Natural killer cell (primary cell): Measurements from ENCODE around the gene HIP1. TPM values are rescaled to one million over a fixed set of nuclear protein-coding genes. Genes with fewer than 3 reads are reported as not detected.
A peak's percentile ranks its signal among the peaks of the same experiment; 100 is the strongest.
"Not testable (repeated sequence)": the region's sequence is repeated elsewhere in the genome, so short reads cannot be mapped to it uniquely, and the experiment has no call there.

Experiments used
- ATAC-seq, 3 donors: fragments of 150-1000 bp in 2 of 3; fragments of 200-7000 bp in 1 of 3; cut with Tn5 transposase; 1 replicate in 1 of 3; 2 replicates in 2 of 3; pipeline ENCODE4 v1.10.0; 2021; ENCODE audit warnings: mild to moderate bottlenecking in 2 of 3, moderate library complexity in 2 of 3
- DNase-seq, 2 donors: peaks; one replicate each; pipeline versions ENCODE4 v3.0.0 to v3.0.0-alpha.2; 2013 to 2021; ENCODE audit warnings: mixed read lengths in 1 of 2
- H3K27ac ChIP-seq: one replicate; pipeline ENCODE4 v1.5.1; 2013; ENCODE audit warnings: mild to moderate bottlenecking, low read length
- H3K27me3 ChIP-seq: one replicate; pipeline ENCODE4 v1.6.1; 2013; ENCODE audit warnings: low read length; ENCODE audit not compliant: control insufficient read depth, insufficient read depth
- H3K36me3 ChIP-seq: one replicate; pipeline ENCODE4 v1.6.1; 2013; ENCODE audit warnings: low read length; ENCODE audit not compliant: control insufficient read depth, insufficient read depth
- H3K4me1 ChIP-seq: one replicate; pipeline ENCODE4 v1.6.1; 2013; ENCODE audit warnings: low read length; ENCODE audit not compliant: control insufficient read depth, insufficient read depth
- H3K4me3 ChIP-seq: one replicate; pipeline ENCODE4 v1.5.1; 2013; ENCODE audit warnings: low read length
- H3K9me3 ChIP-seq: one replicate; pipeline ENCODE4 v1.6.1; 2013; ENCODE audit warnings: low read length; ENCODE audit not compliant: control insufficient read depth, insufficient read depth
- H3K27ac Mint-ChIP-seq, 2 donors: one replicate each; pipeline ENCODE4 v1.8.0; 2022; ENCODE audit warnings: mild to moderate bottlenecking in 2 of 2, mixed read lengths in 2 of 2, moderate library complexity in 1 of 2
- H3K27me3 Mint-ChIP-seq, 2 donors: one replicate each; pipeline ENCODE4 v1.8.0; 2022; ENCODE audit warnings: low read depth in 2 of 2, mixed read lengths in 2 of 2
- H3K36me3 Mint-ChIP-seq: one replicate; pipeline ENCODE4 v1.8.0; 2022; ENCODE audit warnings: mixed read lengths
- H3K4me1 Mint-ChIP-seq, 2 donors: one replicate each; pipeline ENCODE4 v1.8.0; 2022; ENCODE audit warnings: mixed read lengths in 2 of 2
- H3K4me3 Mint-ChIP-seq: one replicate; pipeline ENCODE4 v1.8.0; 2022; ENCODE audit warnings: mild to moderate bottlenecking, moderate library complexity, mixed read lengths
- H3K9me3 Mint-ChIP-seq, 2 donors: one replicate each; pipeline ENCODE4 v1.8.0; 2022; ENCODE audit warnings: mixed read lengths in 2 of 2
- WGBS: methylation state at CpG from one replicate; pipeline ENCODE4 v1.1.7; 2013; ENCODE audit warnings: missing lambda C conversion rate; ENCODE audit not compliant: insufficient coverage; 5-methylcytosine and 5-hydroxymethylcytosine counted together
- intact Hi-C: fragments of 100-400 bp; cut with micrococcal nuclease; formaldehyde crosslinking; loops from one replicate; pipeline ENCODE4 v1.14.2; 2022
- total RNA-seq, 4 donors: library from RNA; stranded (reverse); fragments of 120-200 nt in 1 of 4; gene quantifications; one replicate each; pipeline versions ENCODE4 v1.2.3 to v1.2.4, GENCODE V29; 2013 to 2022
- TF ChIP-seq, protein P1 (sequence below): fragments of 200-600 bp; IDR thresholded peaks from one replicate; pipeline ENCODE4 v1.8.0; 2022; ENCODE audit warnings: antibody characterized with exemption

Gene HIP1
- total RNA-seq, 3 donors from 2014 or later (not counting 1 experiment from before 2014, with no cell fraction given), result 17.1 to 27.9 (median 23.1) TPM

DNA sequence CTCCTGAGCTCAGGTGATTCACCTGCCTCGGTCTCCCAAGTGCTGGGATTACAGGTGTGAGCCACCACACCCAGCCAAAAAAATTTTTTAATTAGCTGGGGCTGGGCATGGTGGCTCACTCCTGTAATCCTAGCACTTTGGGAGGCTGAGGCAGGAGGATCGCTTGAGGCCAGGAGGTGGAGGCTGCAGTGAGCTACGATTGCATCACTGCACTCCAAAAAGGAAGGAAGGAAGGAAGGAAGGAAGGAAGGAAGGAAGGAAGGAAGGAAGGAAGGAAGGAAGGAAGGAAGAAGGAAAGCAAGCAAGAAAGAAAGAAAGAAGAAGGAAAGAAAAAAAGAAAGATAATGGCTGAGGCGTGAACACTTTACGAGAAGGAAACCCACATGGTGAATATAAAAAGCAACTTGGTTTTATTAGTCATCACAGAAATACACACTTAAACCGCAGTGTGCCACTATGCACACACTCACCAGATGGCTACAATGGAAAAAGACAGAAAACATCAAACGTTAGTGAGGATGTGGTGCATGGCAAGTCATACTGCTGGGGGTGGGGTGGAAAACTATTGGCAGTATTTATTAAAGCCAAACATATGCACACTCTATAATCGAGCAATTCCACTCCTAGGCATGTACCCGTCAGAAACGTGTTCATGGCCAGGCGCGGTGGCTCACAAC, 37.7 kb upstream of the HIP1 start:
- peak overlapping the region; percentile 51 for H3K4me3 Mint-ChIP-seq
- H3K36me3 Mint-ChIP-seq, result no peaks in the 10 kb centered on the region
- no peaks in the 10 kb centered on the region for H3K9me3 ChIP-seq
- intact Hi-C loops, result loop anchor here (1.0 kb wide), 1 partner anchor 48 kb away; no protein-coding TSS in a partner anchor
- H3K27me3 ChIP-seq, result no peaks in the 10 kb centered on the region
- peak overlapping the region; percentile 16 for H3K27ac ChIP-seq
- no peaks in the 10 kb centered on the region for H3K36me3 ChIP-seq
- DNase-seq (peak; percentile 30 to 67), ATAC-seq (peak; percentile 75 to 92 (median 91))
- H3K4me3 ChIP-seq, result no peak overlapping the region
- H3K4me1 ChIP-seq, result peaks cover 20% of the 10 kb centered on the region
- H3K9me3 Mint-ChIP-seq, result no peaks in the 10 kb centered on the region
- TF ChIP-seq, protein P1, sequence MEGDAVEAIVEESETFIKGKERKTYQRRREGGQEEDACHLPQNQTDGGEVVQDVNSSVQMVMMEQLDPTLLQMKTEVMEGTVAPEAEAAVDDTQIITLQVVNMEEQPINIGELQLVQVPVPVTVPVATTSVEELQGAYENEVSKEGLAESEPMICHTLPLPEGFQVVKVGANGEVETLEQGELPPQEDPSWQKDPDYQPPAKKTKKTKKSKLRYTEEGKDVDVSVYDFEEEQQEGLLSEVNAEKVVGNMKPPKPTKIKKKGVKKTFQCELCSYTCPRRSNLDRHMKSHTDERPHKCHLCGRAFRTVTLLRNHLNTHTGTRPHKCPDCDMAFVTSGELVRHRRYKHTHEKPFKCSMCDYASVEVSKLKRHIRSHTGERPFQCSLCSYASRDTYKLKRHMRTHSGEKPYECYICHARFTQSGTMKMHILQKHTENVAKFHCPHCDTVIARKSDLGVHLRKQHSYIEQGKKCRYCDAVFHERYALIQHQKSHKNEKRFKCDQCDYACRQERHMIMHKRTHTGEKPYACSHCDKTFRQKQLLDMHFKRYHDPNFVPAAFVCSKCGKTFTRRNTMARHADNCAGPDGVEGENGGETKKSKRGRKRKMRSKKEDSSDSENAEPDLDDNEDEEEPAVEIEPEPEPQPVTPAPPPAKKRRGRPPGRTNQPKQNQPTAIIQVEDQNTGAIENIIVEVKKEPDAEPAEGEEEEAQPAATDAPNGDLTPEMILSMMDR, result no peak
- 54% methylated on average over 9 of the region's 12 CpGs for WGBS
- H3K4me1 Mint-ChIP-seq, result peaks cover 18 to 34% of the 10 kb centered on the region in 2 donors
- H3K27me3 Mint-ChIP-seq, result peaks cover 0 to 9% of the 10 kb centered on the region in 2 donors
- peak overlapping the region; percentile 63 to 82 for H3K27ac Mint-ChIP-seq

DNA sequence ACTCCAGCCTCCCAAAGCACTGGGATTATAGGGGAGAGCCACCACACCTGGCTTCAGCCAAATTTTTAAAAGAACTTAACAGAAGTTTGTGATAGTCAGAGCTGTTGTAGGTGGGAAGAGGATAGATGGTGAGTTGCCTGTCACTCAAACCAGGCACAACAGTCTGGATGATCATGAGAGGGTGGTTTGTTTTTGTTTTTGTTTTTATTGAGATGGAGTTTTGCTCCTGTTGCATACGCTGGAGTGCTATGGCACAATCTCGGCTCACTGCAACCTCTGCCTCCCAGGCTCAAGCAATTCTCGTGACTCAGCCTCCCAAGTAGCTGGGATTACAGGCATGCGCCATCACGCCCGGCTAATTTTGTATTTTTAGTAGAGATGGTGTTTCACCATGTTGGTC, 35.2 kb upstream of the HIP1 start:
- H3K36me3 ChIP-seq, H3K27me3 Mint-ChIP-seq, H3K9me3 ChIP-seq, H3K27ac ChIP-seq, intact Hi-C loops, DNase-seq, H3K4me3 Mint-ChIP-seq, H3K27ac Mint-ChIP-seq, H3K36me3 Mint-ChIP-seq, H3K4me3 ChIP-seq, ATAC-seq, H3K9me3 Mint-ChIP-seq, H3K27me3 ChIP-seq: not testable (repeated sequence)
- H3K4me1 Mint-ChIP-seq, result peaks cover 18 to 19% of the 10 kb centered on the region in 2 donors
- 96% methylated on average over 5 of the region's 6 CpGs for WGBS
- peaks cover 20% of the 10 kb centered on the region for H3K4me1 ChIP-seq

DNA sequence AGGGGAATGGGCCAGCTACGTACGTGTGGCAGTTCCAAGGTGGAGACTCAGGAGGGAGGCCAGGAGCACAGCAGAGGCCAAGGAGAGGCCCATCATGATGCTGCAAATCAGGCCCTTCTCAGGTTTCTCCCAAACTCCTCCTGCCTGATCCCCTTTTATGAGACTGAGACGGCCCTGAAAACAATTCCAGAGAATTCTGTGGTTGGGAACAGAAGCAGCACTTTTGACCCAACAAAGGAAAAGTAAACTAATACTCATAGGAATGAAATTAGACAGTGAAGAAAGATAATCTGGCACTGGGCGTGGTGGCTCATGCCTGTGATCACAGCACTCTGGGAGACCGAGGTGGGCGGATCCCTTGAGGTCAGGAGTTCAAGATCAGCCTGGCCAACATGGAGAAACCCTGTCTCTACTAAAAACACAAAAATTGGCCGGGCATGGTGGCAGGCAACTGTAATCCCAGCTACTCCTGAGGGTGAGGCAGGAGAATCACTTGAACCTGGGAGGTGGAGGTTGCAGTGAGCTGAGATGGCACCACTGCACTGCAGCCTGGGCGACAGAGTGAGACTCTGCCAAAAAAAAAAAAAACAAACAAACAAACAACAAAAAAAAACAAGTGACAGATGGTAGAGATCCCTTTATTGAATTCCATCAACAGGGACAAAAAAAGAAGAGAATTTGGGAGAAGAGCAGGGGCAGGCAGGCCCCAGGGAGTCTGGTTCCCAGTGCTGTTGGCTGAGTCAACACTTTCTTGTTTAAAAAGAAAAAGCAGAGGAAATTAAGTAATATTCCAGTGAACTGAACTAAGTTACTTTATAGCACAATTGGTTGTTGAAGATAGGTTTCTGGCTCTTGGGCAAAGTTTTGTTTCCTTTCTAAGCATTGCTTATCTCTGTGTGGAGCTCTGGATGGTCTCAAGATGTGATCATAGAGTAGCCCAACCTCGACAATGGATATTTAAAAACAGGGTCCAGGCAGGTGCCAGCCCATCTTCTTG, 33.6 kb upstream of the HIP1 start, which contains the start of gene CCL26:
Gene CCL26 (minus strand): TSS at position 131 of the 997 bp plus-strand sequence. CDS start 35 bp downstream, at position 96.
- peaks cover 18 to 19% of the 10 kb centered on the region in 2 donors for H3K4me1 Mint-ChIP-seq
- H3K4me3 Mint-ChIP-seq, result no peak within 1 kb of the TSS
- no peaks in the 10 kb centered on the region for H3K36me3 Mint-ChIP-seq
- intact Hi-C loops, result no loop called here
- Histone ChIP-seq H3K9me3 (no peaks in the 10 kb centered on the region), H3K36me3 (no peaks in the 10 kb centered on the region), H3K27me3 (no peaks in the 10 kb centered on the region), H3K4me1 (peaks cover 20% of the 10 kb centered on the region), H3K27ac (no peak within 1 kb of the TSS), H3K4me3 (no peak within 1 kb of the TSS)
- no peaks in the 10 kb centered on the region for H3K9me3 Mint-ChIP-seq
- DNase-seq (no peak), ATAC-seq (no peak)
- no peak within 1 kb of the TSS for H3K27ac Mint-ChIP-seq
- TF ChIP-seq, protein P1, result no peak
- H3K27me3 Mint-ChIP-seq, result no peaks in the 10 kb centered on the region
- 75% methylated on average over 7 of the region's 9 CpGs for WGBS

DNA sequence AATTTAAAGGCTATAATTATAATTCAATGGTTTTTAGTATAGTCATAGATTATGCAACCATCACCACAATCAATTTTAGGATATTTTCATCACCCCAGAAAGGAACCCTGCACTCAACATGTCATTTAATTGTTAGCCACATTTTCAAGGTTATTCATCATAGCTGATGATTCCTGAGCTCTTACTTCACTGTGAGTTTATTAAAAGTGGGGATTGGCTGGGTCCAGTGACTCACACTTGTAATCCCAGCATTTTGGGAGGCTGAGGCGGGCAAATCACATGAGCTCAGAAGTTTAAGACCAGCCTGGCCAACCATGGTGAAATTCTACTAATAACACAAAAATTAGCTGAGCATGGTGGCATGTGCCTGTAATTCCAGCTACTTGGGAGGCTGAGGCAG, 32.5 kb upstream of the HIP1 start:
- Mint-ChIP-seq H3K27ac (no peak overlapping the region), H3K4me1 (peaks cover 13% of the 10 kb centered on the region in 2 donors), H3K4me3 (no peak overlapping the region), H3K36me3 (no peaks in the 10 kb centered on the region), H3K9me3 (no peaks in the 10 kb centered on the region), H3K27me3 (no peaks in the 10 kb centered on the region)
- DNase-seq (no peak), ATAC-seq (no peak)
- WGBS, result 100% methylated on average over 1 of the region's 1 CpG
- peaks cover 14% of the 10 kb centered on the region for H3K4me1 ChIP-seq
- TF ChIP-seq, protein P1, result no peak
- H3K36me3 ChIP-seq, result no peaks in the 10 kb centered on the region
- no peaks in the 10 kb centered on the region for H3K27me3 ChIP-seq
- H3K4me3 ChIP-seq, result no peak overlapping the region
- intact Hi-C loops, result no loop called here
- no peaks in the 10 kb centered on the region for H3K9me3 ChIP-seq
- no peak overlapping the region for H3K27ac ChIP-seq
